Measurements from ENCODE around the gene NPAS3.

Gene NPAS3

DNA sequence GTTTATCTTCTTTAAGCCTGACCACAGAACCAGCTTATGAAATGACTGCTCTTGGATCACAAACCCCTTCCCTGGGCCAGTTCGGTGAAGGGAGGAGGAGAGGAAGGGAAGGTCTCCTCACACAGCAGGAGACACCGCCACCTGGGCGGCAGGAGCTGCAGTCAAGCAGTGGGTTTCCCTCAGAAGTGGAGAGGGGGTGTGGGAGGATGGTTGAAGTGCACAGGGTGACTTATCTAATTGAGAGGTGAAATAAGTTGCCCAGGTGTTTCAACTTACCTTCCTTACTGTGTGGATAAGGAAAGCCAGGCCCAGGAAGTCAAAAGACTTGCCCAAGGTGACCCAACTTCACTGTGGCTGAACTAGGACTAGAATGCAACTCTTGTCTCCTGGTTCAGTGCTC lies 905.4 kb downstream of the NPAS3 start:
- H3K4me3 ChIP-seq (replicated peaks; ENCODE audit: low read depth, low read length), result no peak overlapping the region
- TF ChIP-seq, protein P1, sequence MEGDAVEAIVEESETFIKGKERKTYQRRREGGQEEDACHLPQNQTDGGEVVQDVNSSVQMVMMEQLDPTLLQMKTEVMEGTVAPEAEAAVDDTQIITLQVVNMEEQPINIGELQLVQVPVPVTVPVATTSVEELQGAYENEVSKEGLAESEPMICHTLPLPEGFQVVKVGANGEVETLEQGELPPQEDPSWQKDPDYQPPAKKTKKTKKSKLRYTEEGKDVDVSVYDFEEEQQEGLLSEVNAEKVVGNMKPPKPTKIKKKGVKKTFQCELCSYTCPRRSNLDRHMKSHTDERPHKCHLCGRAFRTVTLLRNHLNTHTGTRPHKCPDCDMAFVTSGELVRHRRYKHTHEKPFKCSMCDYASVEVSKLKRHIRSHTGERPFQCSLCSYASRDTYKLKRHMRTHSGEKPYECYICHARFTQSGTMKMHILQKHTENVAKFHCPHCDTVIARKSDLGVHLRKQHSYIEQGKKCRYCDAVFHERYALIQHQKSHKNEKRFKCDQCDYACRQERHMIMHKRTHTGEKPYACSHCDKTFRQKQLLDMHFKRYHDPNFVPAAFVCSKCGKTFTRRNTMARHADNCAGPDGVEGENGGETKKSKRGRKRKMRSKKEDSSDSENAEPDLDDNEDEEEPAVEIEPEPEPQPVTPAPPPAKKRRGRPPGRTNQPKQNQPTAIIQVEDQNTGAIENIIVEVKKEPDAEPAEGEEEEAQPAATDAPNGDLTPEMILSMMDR (IDR thresholded peaks at IDR 0.05; ENCODE audit: low read depth, low read length, missing control alignments), result no peak
- no peak for DNase-seq (ENCODE audit: extremely low read depth, low read depth)

DNA sequence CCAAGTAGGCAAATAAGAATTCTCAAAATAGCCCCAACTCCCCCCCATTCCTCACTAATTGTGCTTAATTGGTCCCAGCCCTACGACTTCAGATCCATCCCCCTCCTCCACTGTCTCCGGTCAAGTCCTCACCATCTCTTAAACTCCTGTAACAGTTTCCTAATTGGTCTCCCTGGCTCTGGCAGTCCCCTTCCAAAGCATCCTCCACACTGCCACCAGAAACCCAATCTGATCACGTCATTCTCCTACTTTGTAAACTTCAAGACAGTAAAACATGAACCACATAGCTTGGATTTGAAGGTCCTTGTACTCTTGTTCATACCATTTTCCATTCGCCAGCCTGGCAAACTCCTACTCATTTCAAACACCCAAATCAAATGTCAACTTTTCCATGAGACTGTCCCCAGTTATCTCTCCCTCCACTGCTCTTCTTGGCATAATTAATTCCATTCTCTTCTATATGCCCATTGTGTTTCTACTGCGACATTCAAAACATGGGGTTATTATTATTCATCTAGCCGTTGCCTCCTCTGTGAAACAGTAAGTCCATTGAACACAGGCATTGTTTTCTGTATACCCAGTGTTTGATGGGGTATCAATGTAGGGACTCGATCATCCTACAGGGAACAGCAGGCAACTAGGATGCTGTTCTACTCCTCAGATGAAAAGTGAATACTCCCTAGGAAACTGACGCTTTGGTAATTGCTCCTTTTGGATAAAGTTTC lies 907.6 kb downstream of the NPAS3 start:
- no peak for DNase-seq (ENCODE audit: extremely low read depth, low read depth)
- TF ChIP-seq, protein P1 (IDR thresholded peaks at IDR 0.05; ENCODE audit: low read depth, low read length, missing control alignments), result no peak
- no peak overlapping the region for H3K4me3 ChIP-seq (replicated peaks; ENCODE audit: low read depth, low read length)

DNA sequence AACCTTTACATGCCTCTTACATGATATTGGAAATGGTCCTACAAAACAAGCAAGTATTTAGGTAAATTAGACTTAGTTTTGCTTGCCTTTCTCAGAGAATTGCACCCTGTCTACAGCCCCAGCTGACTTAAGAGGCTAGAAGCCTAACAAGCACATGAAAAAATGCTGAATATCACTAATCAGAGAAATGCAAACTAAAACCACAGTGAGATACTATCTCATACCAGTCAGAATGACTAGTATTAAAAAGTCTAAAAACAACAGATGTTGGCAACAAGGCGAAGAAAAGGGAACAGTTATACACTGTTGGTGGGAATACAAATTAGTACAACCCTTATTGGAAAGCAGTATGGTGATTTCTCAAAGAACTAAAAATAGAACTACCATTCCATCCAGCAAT lies 908.4 kb downstream of the NPAS3 start:
- H3K4me3 ChIP-seq (replicated peaks; ENCODE audit: low read depth, low read length), result no peak overlapping the region
- no peak for DNase-seq (ENCODE audit: extremely low read depth, low read depth)
- TF ChIP-seq, protein P1 (IDR thresholded peaks at IDR 0.05; ENCODE audit: low read depth, low read length, missing control alignments), result no peak

DNA sequence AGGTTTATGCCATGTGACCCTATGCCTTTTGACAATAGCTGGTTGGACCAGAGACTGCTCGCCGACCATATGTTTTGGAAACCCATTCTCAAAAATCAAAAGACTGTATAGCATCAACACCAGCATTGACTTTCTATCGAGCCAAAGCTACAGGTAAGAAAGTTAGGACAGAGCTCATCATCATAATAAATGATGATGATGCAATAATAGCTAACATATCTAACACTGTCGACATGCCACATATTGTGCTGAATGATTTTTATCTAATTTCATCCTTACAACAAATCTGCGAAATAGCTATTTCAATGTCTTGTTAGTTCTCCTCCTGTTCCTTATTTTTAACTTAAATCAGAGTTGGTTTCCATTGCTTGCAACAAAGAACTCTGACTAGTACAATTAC lies 909.3 kb downstream of the NPAS3 start:
- no peak overlapping the region for H3K4me3 ChIP-seq (replicated peaks; ENCODE audit: low read depth, low read length)
- TF ChIP-seq, protein P1 (IDR thresholded peaks at IDR 0.05; ENCODE audit: low read depth, low read length, missing control alignments), result no peak
- DNase-seq (ENCODE audit: extremely low read depth, low read depth), result no peak

DNA sequence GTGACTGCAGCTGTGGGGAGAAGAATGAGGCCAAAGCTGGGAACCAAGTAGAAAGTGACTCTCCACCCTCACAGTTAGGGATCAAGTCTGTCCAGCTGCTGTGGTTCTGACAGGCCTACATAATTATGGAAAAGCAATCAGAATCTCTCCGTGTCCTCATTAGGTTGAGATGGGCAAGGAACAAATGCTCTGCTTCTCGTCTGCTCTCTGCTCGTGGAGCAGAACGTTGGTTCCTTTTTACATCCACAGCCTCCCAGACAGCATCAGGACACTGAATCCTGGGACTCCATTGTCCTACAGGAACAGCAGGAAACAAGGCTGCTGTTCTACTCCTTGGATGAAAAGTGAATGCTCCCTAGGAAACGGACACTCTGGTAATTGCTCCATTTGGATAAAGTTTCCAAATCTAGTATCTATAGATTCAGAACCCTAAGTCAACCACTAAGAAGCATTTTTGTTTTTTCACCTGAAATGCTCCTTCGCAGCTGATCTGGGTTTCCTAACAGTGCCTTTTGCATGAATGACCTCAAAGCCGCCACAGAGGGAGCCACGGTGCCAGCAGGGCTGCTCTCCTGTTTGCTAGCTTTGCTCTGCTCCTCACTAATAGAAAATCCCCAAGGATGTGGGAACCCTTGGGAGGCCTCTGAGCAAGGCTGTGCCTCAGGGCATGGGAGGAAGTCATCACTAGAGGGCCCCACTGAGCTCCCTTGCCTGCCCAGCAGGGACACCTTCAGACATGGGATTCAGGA lies 910.2 kb downstream of the NPAS3 start:
- peak; percentile 52 for DNase-seq (ENCODE audit: extremely low read depth, low read depth)
- no peak overlapping the region for H3K4me3 ChIP-seq (replicated peaks; ENCODE audit: low read depth, low read length)
- TF ChIP-seq, protein P1 (IDR thresholded peaks at IDR 0.05; ENCODE audit: low read depth, low read length, missing control alignments), result peak; percentile 88

DNA sequence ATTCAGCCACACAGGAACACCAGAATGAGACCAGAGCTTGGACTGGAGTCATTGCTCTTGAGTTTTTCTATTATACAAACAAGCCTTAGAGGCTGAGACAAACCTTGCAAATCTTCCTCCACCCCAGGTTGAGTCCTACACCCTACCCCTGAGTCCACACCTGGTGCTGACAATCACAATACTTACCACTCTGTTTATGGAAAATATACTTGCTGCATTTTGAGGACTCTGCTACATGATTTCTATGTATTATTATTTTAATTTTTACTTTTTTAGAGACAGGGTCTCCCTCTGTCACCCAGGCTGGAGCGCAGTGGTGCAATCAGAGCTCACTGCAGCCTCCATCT lies 910.7 kb downstream of the NPAS3 start:
- TF ChIP-seq, protein P1 (IDR thresholded peaks at IDR 0.05; ENCODE audit: low read depth, low read length, missing control alignments), result no peak
- no peak overlapping the region for H3K4me3 ChIP-seq (replicated peaks; ENCODE audit: low read depth, low read length)
- no peak for DNase-seq (ENCODE audit: extremely low read depth, low read depth)
